ENCODE results near the gene CELA2B. TPM values are rescaled to one million over a fixed set of nuclear protein-coding genes. Genes with fewer than 3 reads are reported as not detected.

The CELA2B gene
- not detected in 2 replicates for total RNA-seq

GRCh38 chr1:15475752-15476314 lies at the start of gene CELA2B:
Gene CELA2B (plus strand): TSS chr1:15476104. CDS start chr1:15476126, 22 bp downstream.

GRCh38 chr1:15456313-15456954 lies 19.5 kb upstream of the CELA2B start, which contains the start of gene CELA2A:
Gene CELA2A (plus strand): TSS chr1:15456732. CDS start chr1:15456754, 22 bp downstream.

GRCh38 chr1:15524021-15524282 lies 48.0 kb downstream of the CELA2B start, which contains the start of gene CASP9:
Gene CASP9 (minus strand): TSS chr1:15524215. CDS start chr1:15524200, 15 bp downstream.

GRCh38 chr1:15526490-15527339 lies 50.8 kb downstream of the CELA2B start, which contains the start of gene DNAJC16:
Gene DNAJC16 (plus strand): TSS chr1:15526848. CDS start chr1:15529106, 2,258 bp downstream.

Other genes with a start within 250 kb of the CELA2B start
- gene FHAD1, start 228.9 kb upstream of the CELA2B start, total RNA-seq = 0.26 TPM in 1 of 2 replicates, not detected in the other
- gene EFHD2, start 66.2 kb upstream of the CELA2B start, total RNA-seq = 18.7 and 31.2 TPM in 2 replicates
- gene CTRC, start 37.7 kb upstream of the CELA2B start, total RNA-seq = not detected in 2 replicates
- gene CELA2A, start 19.4 kb upstream of the CELA2B start, total RNA-seq = not detected in 2 replicates
- gene CASP9, start 48.1 kb downstream of the CELA2B start, total RNA-seq = 5.9 and 6.8 TPM in 2 replicates
- gene DNAJC16, start 50.7 kb downstream of the CELA2B start, total RNA-seq = 9.7 and 14.1 TPM in 2 replicates
- 0.12 and 0.26 TPM in 2 replicates for gene AGMAT, start 108.9 kb downstream of the CELA2B start, total RNA-seq
- 5.3 and 9.9 TPM in 2 replicates for gene DDI2, start 141.4 kb downstream of the CELA2B start, total RNA-seq
- gene PLEKHM2, start 208.2 kb downstream of the CELA2B start, total RNA-seq = 37.3 and 40.0 TPM in 2 replicates